NB4 (cell line): ENCODE data around the gene PPP6R1.

Source experiments
- DNase-seq: peaks from one replicate; pipeline ENCODE4 v3.0.0; 2010; ENCODE audit warnings: low read depth
- H3K4me3 ChIP-seq: one replicate; pipeline ENCODE4 v1.5.1; 2011; ENCODE audit warnings: mild to moderate bottlenecking, low read depth, low read length, moderate library complexity
- MYC ChIP-seq: IDR thresholded peaks from 2 replicates; pipeline ENCODE4 v1.6.1; 2011; ENCODE audit warnings: low read depth, low read length
- POLR2A ChIP-seq: IDR thresholded peaks from 2 replicates; pipeline ENCODE4 v1.6.1; 2011; ENCODE audit warnings: mild to moderate bottlenecking; ENCODE audit not compliant: insufficient read length; ENCODE audit errors: extremely low read depth
- TF ChIP-seq, protein P1 (sequence below): IDR thresholded peaks from one replicate; pipeline ENCODE4 v1.5.1; 2012; ENCODE audit warnings: low read depth, low read length
- TF ChIP-seq, protein P2 (sequence below): IDR thresholded peaks from 2 replicates; pipeline ENCODE4 v1.6.1; 2011; ENCODE audit warnings: low read depth, low read length

PPP6R1 gene

DNA sequence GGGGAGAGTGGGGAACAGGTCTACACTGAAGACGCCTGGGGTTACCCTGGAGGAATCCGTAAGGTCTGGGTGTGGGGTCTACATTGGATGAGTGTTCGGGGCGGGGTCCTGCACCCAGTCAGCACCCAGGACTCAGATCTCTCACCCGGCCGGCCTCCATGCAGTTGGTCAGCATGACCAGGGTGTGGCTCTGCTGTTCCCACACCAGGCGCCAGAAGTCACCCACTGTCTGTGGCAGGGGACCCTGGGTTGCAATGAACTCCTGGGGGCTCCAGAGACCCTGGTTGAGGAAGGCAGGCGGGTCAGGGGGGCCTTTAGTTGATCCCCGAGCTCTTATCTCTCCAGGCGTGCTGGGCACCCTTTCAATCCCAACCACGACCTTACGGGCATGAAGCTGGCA lies 72.7 kb downstream of the PPP6R1 start:
- no peak overlapping the region for H3K4me3 ChIP-seq
- DNase-seq: no peak
- TF ChIP-seq MYC: no peak
- TF ChIP-seq, protein P1, sequence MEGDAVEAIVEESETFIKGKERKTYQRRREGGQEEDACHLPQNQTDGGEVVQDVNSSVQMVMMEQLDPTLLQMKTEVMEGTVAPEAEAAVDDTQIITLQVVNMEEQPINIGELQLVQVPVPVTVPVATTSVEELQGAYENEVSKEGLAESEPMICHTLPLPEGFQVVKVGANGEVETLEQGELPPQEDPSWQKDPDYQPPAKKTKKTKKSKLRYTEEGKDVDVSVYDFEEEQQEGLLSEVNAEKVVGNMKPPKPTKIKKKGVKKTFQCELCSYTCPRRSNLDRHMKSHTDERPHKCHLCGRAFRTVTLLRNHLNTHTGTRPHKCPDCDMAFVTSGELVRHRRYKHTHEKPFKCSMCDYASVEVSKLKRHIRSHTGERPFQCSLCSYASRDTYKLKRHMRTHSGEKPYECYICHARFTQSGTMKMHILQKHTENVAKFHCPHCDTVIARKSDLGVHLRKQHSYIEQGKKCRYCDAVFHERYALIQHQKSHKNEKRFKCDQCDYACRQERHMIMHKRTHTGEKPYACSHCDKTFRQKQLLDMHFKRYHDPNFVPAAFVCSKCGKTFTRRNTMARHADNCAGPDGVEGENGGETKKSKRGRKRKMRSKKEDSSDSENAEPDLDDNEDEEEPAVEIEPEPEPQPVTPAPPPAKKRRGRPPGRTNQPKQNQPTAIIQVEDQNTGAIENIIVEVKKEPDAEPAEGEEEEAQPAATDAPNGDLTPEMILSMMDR: no peak
- TF ChIP-seq, protein P2, sequence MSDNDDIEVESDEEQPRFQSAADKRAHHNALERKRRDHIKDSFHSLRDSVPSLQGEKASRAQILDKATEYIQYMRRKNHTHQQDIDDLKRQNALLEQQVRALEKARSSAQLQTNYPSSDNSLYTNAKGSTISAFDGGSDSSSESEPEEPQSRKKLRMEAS: no peak

DNA sequence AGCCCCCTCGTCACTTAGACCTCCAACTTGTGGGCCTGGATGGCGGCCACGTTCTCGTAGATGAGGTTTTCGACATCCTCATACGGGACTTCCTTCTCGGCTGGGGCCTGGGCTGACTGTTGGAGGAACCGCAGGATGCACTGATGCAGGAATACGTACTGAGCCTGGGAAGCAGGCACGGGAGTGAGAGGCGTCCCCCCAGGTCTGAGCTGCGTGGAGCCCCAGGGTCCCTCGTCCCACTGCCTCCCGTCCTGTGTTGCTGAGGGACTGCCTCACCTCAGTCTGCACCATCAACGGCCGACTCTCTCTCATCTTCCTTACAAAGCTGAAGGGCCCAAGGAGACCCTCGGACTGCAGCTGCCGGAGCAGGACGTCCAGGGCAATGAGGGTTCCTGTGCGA lies 77.1 kb downstream of the PPP6R1 start:
- no peak overlapping the region for H3K4me3 ChIP-seq
- TF ChIP-seq, protein P2: no peak
- TF ChIP-seq, protein P1: no peak
- TF ChIP-seq POLR2A: no peak
- TF ChIP-seq MYC: no peak
- DNase-seq: no peak
